Astrocyte (in vitro differentiated cells and primary cell): ENCODE measurements around the gene IQSEC3.

Source experiments
- EZH2 ChIP-seq: IDR thresholded peaks from 2 replicates; pipeline ENCODE4 v1.6.1; 2012; ENCODE audit warnings: mild to moderate bottlenecking, low read length, inconsistent platforms; ENCODE audit not compliant: insufficient read depth
- TF ChIP-seq, protein P1 (sequence below): IDR thresholded peaks from 2 replicates; pipeline ENCODE4 v1.5.1; 2011; ENCODE audit warnings: low read depth, mild to moderate bottlenecking, inconsistent platforms, low read length, moderate library complexity; ENCODE audit not compliant: insufficient read depth

DNA sequence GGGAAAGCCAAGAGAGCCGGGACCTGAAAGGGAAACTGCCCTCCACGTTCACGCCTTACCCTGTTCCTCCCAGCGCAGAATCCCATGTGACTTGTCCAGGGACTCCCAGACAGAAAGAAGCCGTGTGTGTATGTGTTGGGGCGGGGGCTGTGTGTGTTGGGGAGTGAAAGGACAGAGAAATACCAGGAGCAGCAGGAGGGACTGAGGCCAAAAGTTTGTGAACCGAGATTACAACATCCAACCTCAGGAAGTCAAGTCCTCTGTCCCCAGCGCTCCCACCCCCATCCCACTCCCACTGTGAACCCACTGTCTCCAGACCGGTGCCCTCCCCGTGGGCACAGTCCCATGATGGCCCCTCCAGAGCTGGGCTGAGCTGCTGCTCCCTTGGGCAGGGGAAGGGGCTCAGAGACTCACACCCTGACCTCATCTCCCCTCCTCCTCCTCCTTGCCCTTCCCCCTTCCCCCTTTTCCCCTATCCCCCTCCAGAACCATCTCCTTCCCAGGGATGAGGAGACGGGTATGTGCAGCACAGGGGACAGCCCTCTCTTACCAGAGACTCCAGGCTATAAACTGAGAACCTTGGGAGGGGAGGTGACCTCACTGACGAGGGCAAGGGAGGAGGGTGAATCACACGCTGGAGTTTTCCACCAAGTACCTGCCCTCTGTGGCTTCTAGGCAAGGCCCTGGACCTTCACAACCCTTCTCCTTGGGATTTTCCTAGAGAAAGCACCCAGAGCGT, 147.6 kb downstream of the IQSEC3 start, which contains the start of gene SLC6A12:
- TF ChIP-seq, protein P1, sequence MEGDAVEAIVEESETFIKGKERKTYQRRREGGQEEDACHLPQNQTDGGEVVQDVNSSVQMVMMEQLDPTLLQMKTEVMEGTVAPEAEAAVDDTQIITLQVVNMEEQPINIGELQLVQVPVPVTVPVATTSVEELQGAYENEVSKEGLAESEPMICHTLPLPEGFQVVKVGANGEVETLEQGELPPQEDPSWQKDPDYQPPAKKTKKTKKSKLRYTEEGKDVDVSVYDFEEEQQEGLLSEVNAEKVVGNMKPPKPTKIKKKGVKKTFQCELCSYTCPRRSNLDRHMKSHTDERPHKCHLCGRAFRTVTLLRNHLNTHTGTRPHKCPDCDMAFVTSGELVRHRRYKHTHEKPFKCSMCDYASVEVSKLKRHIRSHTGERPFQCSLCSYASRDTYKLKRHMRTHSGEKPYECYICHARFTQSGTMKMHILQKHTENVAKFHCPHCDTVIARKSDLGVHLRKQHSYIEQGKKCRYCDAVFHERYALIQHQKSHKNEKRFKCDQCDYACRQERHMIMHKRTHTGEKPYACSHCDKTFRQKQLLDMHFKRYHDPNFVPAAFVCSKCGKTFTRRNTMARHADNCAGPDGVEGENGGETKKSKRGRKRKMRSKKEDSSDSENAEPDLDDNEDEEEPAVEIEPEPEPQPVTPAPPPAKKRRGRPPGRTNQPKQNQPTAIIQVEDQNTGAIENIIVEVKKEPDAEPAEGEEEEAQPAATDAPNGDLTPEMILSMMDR = no peak
- no peak for TF ChIP-seq EZH2
